ENCODE results near the gene MUC4. TPM values are rescaled to one million over a fixed set of nuclear protein-coding genes. Genes with fewer than 3 reads are reported as not detected.

MUC4 gene
- total RNA-seq, 1 experiment from 2014 or later, result 0.36 TPM

GRCh38 chr3:195705081-195705991 is 106.4 kb downstream of the MUC4 start:
- CTCF ChIA-PET, result no interaction called here
- Histone ChIP-seq H3K4me3 (ENCODE audit: low read depth, low read length) (no peak overlapping the region), H3K9me3 (no peaks in the 10 kb centered on the region), H3K4me1 (no peaks in the 10 kb centered on the region), H3K36me3 (ENCODE audit: control insufficient read depth, insufficient read depth, low read length) (no peaks in the 10 kb centered on the region), H3K27me3 (replicated peaks; ENCODE audit: control insufficient read depth, insufficient read depth, low read length) (no peaks in the 10 kb centered on the region)
- Mint-ChIP-seq H3K27me3 (ENCODE audit: insufficient read depth, unreplicated experiment) (no peaks in the 10 kb centered on the region), H3K36me3 (ENCODE audit: insufficient read depth, unreplicated experiment) (peaks cover 10% of the 10 kb centered on the region), H3K9me3 (ENCODE audit: unreplicated experiment) (no peaks in the 10 kb centered on the region), H3K4me1 (ENCODE audit: low read depth, unreplicated experiment) (peaks cover 7% of the 10 kb centered on the region), H3K27ac (ENCODE audit: unreplicated experiment) (no peak overlapping the region), H3K4me3 (ENCODE audit: unreplicated experiment) (no peak overlapping the region)
- no peak for TF ChIP-seq CTCF (IDR thresholded peaks at IDR 0.05; ENCODE audit: insufficient read depth in 1 of 2, low read depth in 1 of 2, low read length in 1 of 2, severe bottlenecking in 1 of 2, unreplicated experiment in 1 of 2)
- intact Hi-C loops (cut with micrococcal nuclease; ENCODE audit: unreplicated experiment), result no loop called here
- POLR2A ChIA-PET, result interaction anchor here (0.6 kb wide), 1 partner anchor 8 kb away, joined by 13 read pairs; no protein-coding TSS in a partner anchor
- no TSS peak for BruUV-seq (replicated peaks)
- DNase-seq, result peak in 1 of 2 experiments; percentile 37

GRCh38 chr3:195704433-195704999 is 107.2 kb downstream of the MUC4 start:
- Histone ChIP-seq H3K4me3 (ENCODE audit: low read depth, low read length) (no peak overlapping the region), H3K9me3 (no peaks in the 10 kb centered on the region), H3K27me3 (replicated peaks; ENCODE audit: control insufficient read depth, insufficient read depth, low read length) (no peaks in the 10 kb centered on the region), H3K36me3 (ENCODE audit: control insufficient read depth, insufficient read depth, low read length) (no peaks in the 10 kb centered on the region), H3K4me1 (no peaks in the 10 kb centered on the region)
- Mint-ChIP-seq H3K4me3 (ENCODE audit: unreplicated experiment) (no peak overlapping the region), H3K4me1 (ENCODE audit: low read depth, unreplicated experiment) (peaks cover 7% of the 10 kb centered on the region), H3K36me3 (ENCODE audit: insufficient read depth, unreplicated experiment) (peaks cover 14% of the 10 kb centered on the region), H3K27ac (ENCODE audit: unreplicated experiment) (no peak overlapping the region), H3K9me3 (ENCODE audit: unreplicated experiment) (no peaks in the 10 kb centered on the region), H3K27me3 (ENCODE audit: insufficient read depth, unreplicated experiment) (no peaks in the 10 kb centered on the region)
- no TSS peak for BruUV-seq (replicated peaks)
- peak in 1 of 2 experiments; percentile 31 for DNase-seq
- POLR2A ChIA-PET, result interaction anchor here (0.5 kb wide), 1 partner anchor 15 kb away, joined by 6 read pairs; no protein-coding TSS in a partner anchor
- intact Hi-C loops (cut with micrococcal nuclease; ENCODE audit: unreplicated experiment), result no loop called here
- no peak for TF ChIP-seq CTCF (IDR thresholded peaks at IDR 0.05; ENCODE audit: insufficient read depth in 1 of 2, low read depth in 1 of 2, low read length in 1 of 2, severe bottlenecking in 1 of 2, unreplicated experiment in 1 of 2)
- CTCF ChIA-PET, result no interaction called here

- Mint-ChIP-seq H3K4me1 (ENCODE audit: low read depth, unreplicated experiment) (peaks cover 7% of the 10 kb centered on the region), H3K9me3 (ENCODE audit: unreplicated experiment) (no peaks in the 10 kb centered on the region), H3K27ac (ENCODE audit: unreplicated experiment) (no peak overlapping the region), H3K4me3 (ENCODE audit: unreplicated experiment) (no peak overlapping the region), H3K27me3 (ENCODE audit: insufficient read depth, unreplicated experiment) (no peaks in the 10 kb centered on the region), H3K36me3 (ENCODE audit: insufficient read depth, unreplicated experiment) (peaks cover 14% of the 10 kb centered on the region)
- intact Hi-C loops (cut with micrococcal nuclease; ENCODE audit: unreplicated experiment), result no loop called here
- H3K4me3 ChIP-seq (ENCODE audit: low read depth, low read length), result no peak overlapping the region
- no TSS peak for BruUV-seq (replicated peaks)
- no peak for DNase-seq
- no peaks in the 10 kb centered on the region for H3K9me3 ChIP-seq
- 0 out of 2 replicates have a peak, but pooled peaks cover 2% of the 10 kb centered on the region for H3K4me1 ChIP-seq
- CTCF ChIA-PET, result no interaction called here
- no peaks in the 10 kb centered on the region for H3K36me3 ChIP-seq (ENCODE audit: control insufficient read depth, insufficient read depth, low read length)
- H3K27me3 ChIP-seq (replicated peaks; ENCODE audit: control insufficient read depth, insufficient read depth, low read length), result no peaks in the 10 kb centered on the region
- POLR2A ChIA-PET, result no interaction called here
- TF ChIP-seq CTCF (IDR thresholded peaks at IDR 0.05; ENCODE audit: insufficient read depth in 1 of 2, low read depth in 1 of 2, low read length in 1 of 2, severe bottlenecking in 1 of 2, unreplicated experiment in 1 of 2), result no peak
These were observed 108.0 kb downstream of the MUC4 start for GRCh38 chr3:195703776-195704175.

All from Caco-2 (cell line).